Panc1 (cell line): ENCODE results near the gene PAX7. TPM values are rescaled to one million over a fixed set of nuclear protein-coding genes. Genes with fewer than 3 reads are reported as not detected.

Experiments
- ATAC-seq: fragments of 200-7000 bp; cut with Tn5 transposase; 2 replicates; pipeline ENCODE4 v1.9.1; 2020; ENCODE audit warnings: mild to moderate bottlenecking, moderate library complexity
- BruUV-seq: library from RNA; stranded (reverse); fragments of 400-500 nt; replicated peaks from 2 replicates; lab custom pipeline; 2021; lab: Mats Ljungman, UMichigan
- CTCF ChIA-PET: fragments of 300-600 bp; sonication (Branson Sonifier 250); formaldehyde crosslinking; loops from one replicate; lab custom pipeline; 2022; ENCODE audit warnings: antibody characterized with exemption; lab: Charles Lee
- POLR2A ChIA-PET: fragments of 300-600 bp; sonication (Branson Sonifier 250); formaldehyde crosslinking; loops from one replicate; lab custom pipeline; 2022; ENCODE audit warnings: antibody characterized with exemption; lab: Charles Lee
- DNase-seq: peaks from one replicate; pipeline ENCODE4 v3.0.0-alpha.2; 2010; ENCODE audit warnings: low read depth, low spot score
- H3K27ac ChIP-seq: 2 replicates; pipeline ENCODE4 v1.5.1; 2011; ENCODE audit warnings: mild to moderate bottlenecking, low read length, inconsistent platforms
- H3K27me3 ChIP-seq: fragments of 200-500 bp; sonication (Bioruptor generic); 2 replicates; pipeline ENCODE4 v1.6.0; 2014; ENCODE audit warnings: low read length, inconsistent platforms; ENCODE audit not compliant: control insufficient read depth, insufficient read depth
- H3K36me3 ChIP-seq: fragments of 200-500 bp; sonication (Bioruptor generic); 2 replicates; pipeline ENCODE4 v1.5.1; 2014; ENCODE audit warnings: inconsistent platforms, mild to moderate bottlenecking, low read length, moderate library complexity; ENCODE audit not compliant: control insufficient read depth, insufficient read depth
- H3K4me1 ChIP-seq: 2 replicates; pipeline ENCODE4 v1.5.1; 2011; ENCODE audit warnings: inconsistent platforms, mild to moderate bottlenecking, low read length, moderate library complexity; ENCODE audit not compliant: control insufficient read depth, insufficient read depth
- H3K4me3 ChIP-seq, 2 experiments: 2 replicates each; pipeline ENCODE4 v1.5.1; 2011 to 2012; ENCODE audit warnings: low read depth in 2 of 2, low read length in 2 of 2, mild to moderate bottlenecking in 2 of 2, inconsistent platforms in 1 of 2, moderate library complexity in 1 of 2
- H3K9me3 ChIP-seq: fragments of 200-500 bp; sonication (Bioruptor generic); 2 replicates; pipeline ENCODE4 v1.5.1; 2014; ENCODE audit warnings: low read depth, mild to moderate bottlenecking, inconsistent platforms, low read length, moderate library complexity; ENCODE audit not compliant: control insufficient read depth, insufficient read depth
- CTCF ChIP-seq: fragments of 450-650 bp; IDR thresholded peaks from 2 replicates; pipeline ENCODE4 v1.5.1; 2017; ENCODE audit warnings: mild to moderate bottlenecking
- POLR2AphosphoS5 ChIP-seq: IDR thresholded peaks from 2 replicates; pipeline ENCODE4 v1.6.1; 2012; ENCODE audit warnings: mild to moderate bottlenecking, low read depth, low read length, moderate library complexity
- REST ChIP-seq, 2 experiments: IDR thresholded peaks; 2 replicates each; pipeline ENCODE4 v1.6.1; 2011 to 2012; ENCODE audit warnings: low read depth in 2 of 2, control low read depth in 1 of 2, low read length in 1 of 2, mild to moderate bottlenecking in 1 of 2, moderate library complexity in 1 of 2; ENCODE audit not compliant: insufficient read depth in 1 of 2
- SIN3A ChIP-seq: IDR thresholded peaks from 2 replicates; pipeline ENCODE4 v1.6.1; 2012; ENCODE audit warnings: low read depth, mild to moderate bottlenecking, low read length, moderate library complexity, borderline replicate concordance; ENCODE audit not compliant: insufficient read depth
- TCF7L2 ChIP-seq: IDR thresholded peaks from 2 replicates; pipeline ENCODE4 v1.6.1; 2011; ENCODE audit warnings: mild to moderate bottlenecking, low read depth, low read length, inconsistent platforms
- in situ Hi-C: cut with HindIII; loops from 2 replicates; pipeline ENCODE4 v1.10.0; 2016; ENCODE audit warnings: low sequenced_read_pairs, low pct_unique_long_range_greater_than_20kb
- intact Hi-C: fragments of 100-400 bp; cut with micrococcal nuclease; formaldehyde crosslinking; loops from one replicate; pipeline ENCODE4 v1.10.0; 2022; ENCODE audit not compliant: unreplicated experiment
- total RNA-seq: library from RNA; stranded (reverse); gene quantifications from one replicate; pipeline ENCODE4 v1.2.1, GENCODE V29; 2021; ENCODE audit not compliant: unreplicated experiment

The PAX7 gene
- total RNA-seq, 1 experiment from 2014 or later: not detected

DNA sequence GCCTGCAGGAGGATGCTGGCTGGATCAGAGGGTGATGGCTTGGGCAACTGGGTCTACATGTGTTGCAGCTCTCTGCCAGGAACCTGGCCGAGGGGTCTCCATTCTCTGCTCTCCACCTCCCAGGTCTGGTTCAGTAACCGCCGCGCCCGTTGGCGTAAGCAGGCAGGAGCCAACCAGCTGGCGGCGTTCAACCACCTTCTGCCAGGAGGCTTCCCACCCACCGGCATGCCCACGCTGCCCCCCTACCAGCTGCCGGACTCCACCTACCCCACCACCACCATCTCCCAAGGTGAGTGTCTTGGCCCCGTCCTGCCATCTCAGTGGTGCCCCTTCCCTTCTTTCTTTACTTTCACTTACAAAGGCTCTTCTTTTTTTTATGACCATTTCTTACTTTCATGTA is 69.9 kb downstream of the PAX7 start:
- ChIA-PET POLR2A (no interaction called here), CTCF (no interaction called here)
- Histone ChIP-seq H3K27ac (no peak overlapping the region), H3K9me3 (no peaks in the 10 kb centered on the region), H3K4me3 (no peak overlapping the region), H3K4me1 (no peaks in the 10 kb centered on the region), H3K27me3 (peaks cover 11% of the 10 kb centered on the region), H3K36me3 (no peaks in the 10 kb centered on the region)
- in situ Hi-C loops (no loop called here), intact Hi-C loops (no loop called here)
- TF ChIP-seq POLR2AphosphoS5 (no peak), SIN3A (no peak), REST (IDR thresholded peaks at IDR 0.05; ENCODE audit: insufficient read depth in 1 of 2, low read depth in 2 of 2, low read length in 1 of 2) (no peak), TCF7L2 (no peak), CTCF (no peak)
- no peak for ATAC-seq
- no TSS peak for BruUV-seq
- DNase-seq: no peak

- in situ Hi-C loops: no loop called here
These were observed 70.5 kb downstream of the PAX7 start for GRCh38 chr1:18701183-18701582.

More at GRCh38 chr1:18701183-18701582, 70.5 kb downstream of the PAX7 start:
- no peaks in the 10 kb centered on the region for H3K36me3 ChIP-seq
- ATAC-seq (no peak), DNase-seq (no peak)
- H3K27me3 ChIP-seq: peaks cover 9% of the 10 kb centered on the region
- H3K4me3 ChIP-seq: no peak overlapping the region
- intact Hi-C loops: no loop called here
- no peaks in the 10 kb centered on the region for H3K4me1 ChIP-seq
- no peak for TF ChIP-seq TCF7L2
- TF ChIP-seq POLR2AphosphoS5: no peak
- no peak for TF ChIP-seq CTCF
- TF ChIP-seq SIN3A: no peak
- TF ChIP-seq REST (IDR thresholded peaks at IDR 0.05; ENCODE audit: insufficient read depth in 1 of 2, low read depth in 2 of 2, low read length in 1 of 2): no peak
- H3K27ac ChIP-seq: no peak overlapping the region
- CTCF ChIA-PET: no interaction called here
- BruUV-seq: no TSS peak
- H3K9me3 ChIP-seq: no peaks in the 10 kb centered on the region
- POLR2A ChIA-PET: no interaction called here
